ENCODE measurements around the gene EHD2.
A peak's percentile ranks its signal among the peaks of the same experiment; 100 is the strongest.
"Not testable (repeated sequence)": the region's sequence is repeated elsewhere in the genome, so short reads cannot be mapped to it uniquely, and the experiment has no call there.

EHD2 gene

GRCh38 chr19:47776568-47776967, 63.3 kb downstream of the EHD2 start:
- no peak for DNase-seq

- not testable (repeated sequence) for DNase-seq
Measured at GRCh38 chr19:47777245-47778048, 64.2 kb downstream of the EHD2 start.

- peak; percentile 65 for DNase-seq
Measured at GRCh38 chr19:47778049-47778953, 65.1 kb downstream of the EHD2 start, which contains the start of gene SELENOW. TSS of gene SELENOW (plus strand) at chr19:47778703. CDS start at chr19:47778786, 83 bp downstream.

GRCh38 chr19:47778954-47779351, 65.7 kb downstream of the EHD2 start:
- no peak for DNase-seq

- no peak for DNase-seq
Measured at GRCh38 chr19:47779524-47780214, 66.4 kb downstream of the EHD2 start.

- DNase-seq: no peak
Measured at GRCh38 chr19:47780215-47780551, 67.0 kb downstream of the EHD2 start.

GRCh38 chr19:47781590-47782262, 68.5 kb downstream of the EHD2 start:
- no peak for DNase-seq

GRCh38 chr19:47786566-47786965, 73.3 kb downstream of the EHD2 start:
- DNase-seq: no peak

GRCh38 chr19:47787307-47787706, 74.1 kb downstream of the EHD2 start:
- not testable (repeated sequence) for DNase-seq

GRCh38 chr19:47789811-47790210, 76.6 kb downstream of the EHD2 start:
- not testable (repeated sequence) for DNase-seq

- peak; percentile 86 for DNase-seq
Measured at GRCh38 chr19:47790398-47790814, 77.2 kb downstream of the EHD2 start.

GRCh38 chr19:47792616-47793015, 79.4 kb downstream of the EHD2 start:
- no peak for DNase-seq

Data from OCI-M1 (cell line).